ENCODE results near the gene CCDC85B. TPM values are rescaled to one million over a fixed set of nuclear protein-coding genes. Genes with fewer than 3 reads are reported as not detected.
A peak's percentile ranks its signal among the peaks of the same experiment; 100 is the strongest.

The CCDC85B gene
- total RNA-seq, 4 donors from 2014 or later = 16.0 to 34.3 (median 28.0) TPM

GRCh38 chr11:65927904-65928397 lies 37.5 kb downstream of the CCDC85B start:
- Histone ChIP-seq H3K4me1 (peaks cover 0 to 4% (median 0%) of the 10 kb centered on the region in 3 donors), H3K4me3 (peak overlapping the region in 2 of 4 donors; percentile 8 to 40), H3K9me3 (no peaks in the 10 kb centered on the region), H3K27me3 (peaks cover 0 to 4% (median 0%) of the 10 kb centered on the region in 4 donors), H3K36me3 (peaks cover 0 to 20% (median 0%) of the 10 kb centered on the region in 3 donors), H3K27ac (peak overlapping the region in 3 of 4 donors; percentile 27 to 79 (median 66))
- no peak for TF ChIP-seq CTCF (IDR thresholded peaks at IDR 0.05)
- TF ChIP-seq POLR2A (IDR thresholded peaks at IDR 0.05) = no peak
- intact Hi-C loops (cut with DNase I) = no loop called here
- DNase-seq = no peak
- WGBS, 2 donors = 39 to 49% methylated on average over 8 of the region's 9 CpGs

- intact Hi-C loops (cut with DNase I) = no loop called here
- no peaks in the 10 kb centered on the region for H3K9me3 ChIP-seq
- H3K4me3 ChIP-seq = no peak overlapping the region
- no peak for TF ChIP-seq CTCF (IDR thresholded peaks at IDR 0.05)
- no peak for TF ChIP-seq POLR2A (IDR thresholded peaks at IDR 0.05)
- H3K27me3 ChIP-seq = peaks cover 0 to 11% (median 0%) of the 10 kb centered on the region in 4 donors
- 54 to 62% methylated on average over 6 of the region's 6 CpGs for WGBS, 2 donors
- H3K4me1 ChIP-seq = no peaks in the 10 kb centered on the region
- H3K27ac ChIP-seq = no peak overlapping the region
- H3K36me3 ChIP-seq = peaks cover 0 to 13% (median 0%) of the 10 kb centered on the region in 3 donors
- no peak for DNase-seq
Observed at GRCh38 chr11:65928667-65929066, 38.2 kb downstream of the CCDC85B start.

- DNase-seq = no peak
Observed at GRCh38 chr11:65931773-65932557, 41.5 kb downstream of the CCDC85B start.

GRCh38 chr11:65932558-65932919 lies 42.1 kb downstream of the CCDC85B start:
- no peak for TF ChIP-seq POLR2A (IDR thresholded peaks at IDR 0.05)
- no peak for TF ChIP-seq CTCF (IDR thresholded peaks at IDR 0.05)
- no peak overlapping the region for H3K27ac ChIP-seq
- no peak overlapping the region for H3K4me3 ChIP-seq
- H3K4me1 ChIP-seq = no peaks in the 10 kb centered on the region
- H3K36me3 ChIP-seq = no peaks in the 10 kb centered on the region
- no peaks in the 10 kb centered on the region for H3K9me3 ChIP-seq
- intact Hi-C loops (cut with DNase I) = no loop called here
- DNase-seq = no peak
- 30 to 45% methylated on average over 9 of the region's 9 CpGs for WGBS, 2 donors
- peaks cover 0 to 22% (median 0%) of the 10 kb centered on the region in 4 donors for H3K27me3 ChIP-seq

More at GRCh38 chr11:65931773-65932557, 41.5 kb downstream of the CCDC85B start:
- intact Hi-C loops (cut with DNase I) = no loop called here
- 54 to 59% methylated on average over 9 to 10 of the region's 13 CpGs for WGBS, 2 donors
- no peak for TF ChIP-seq POLR2A (IDR thresholded peaks at IDR 0.05)
- Histone ChIP-seq H3K36me3 (no peaks in the 10 kb centered on the region), H3K4me1 (no peaks in the 10 kb centered on the region), H3K9me3 (no peaks in the 10 kb centered on the region), H3K4me3 (no peak overlapping the region), H3K27me3 (peaks cover 0 to 17% (median 0%) of the 10 kb centered on the region in 4 donors), H3K27ac (no peak overlapping the region)

- intact Hi-C loops (cut with DNase I) = no loop called here
- TF ChIP-seq POLR2A (IDR thresholded peaks at IDR 0.05) = no peak
- TF ChIP-seq CTCF (IDR thresholded peaks at IDR 0.05) = no peak
- Histone ChIP-seq H3K9me3 (no peaks in the 10 kb centered on the region), H3K36me3 (no peaks in the 10 kb centered on the region), H3K4me1 (no peaks in the 10 kb centered on the region), H3K27me3 (peaks cover 0 to 26% (median 0%) of the 10 kb centered on the region in 4 donors), H3K27ac (no peak overlapping the region), H3K4me3 (no peak overlapping the region)
- WGBS, 2 donors = 64 to 68% methylated on average over 3 to 4 of the region's 4 CpGs
- no peak for DNase-seq
Observed at GRCh38 chr11:65934014-65934413, 43.5 kb downstream of the CCDC85B start.

Data from esophagus squamous epithelium (tissue), 5 donors.